Measurements from ENCODE around the gene IRX4. TPM values are rescaled to one million over a fixed set of nuclear protein-coding genes. Genes with fewer than 3 reads are reported as not detected.

IRX4 gene
- total and polyA plus RNA-seq, 8 donors: 14.8 TPM; not detected in 7

DNA sequence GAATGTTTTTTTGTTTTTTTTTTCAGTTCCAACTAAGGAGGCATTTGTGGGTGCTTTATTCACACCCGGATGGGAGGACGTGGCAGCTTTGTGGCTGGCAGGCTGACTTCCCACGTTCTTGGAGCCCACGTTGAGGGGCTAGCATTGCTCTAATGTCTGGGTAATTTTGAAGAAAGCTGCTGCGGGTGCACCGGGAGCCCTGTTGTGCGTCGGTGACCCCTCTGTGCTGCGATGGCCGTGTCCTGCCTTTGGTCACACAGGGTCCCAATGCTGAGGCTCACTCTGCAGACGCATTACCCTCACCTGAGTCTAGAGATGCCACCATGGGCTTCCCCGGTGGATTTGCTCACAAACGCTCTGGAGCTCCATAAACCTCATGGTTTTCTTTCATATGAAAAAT, 47.3 kb downstream of the IRX4 start:
- peaks cover 0 to 73% (median 7%) of the 10 kb centered on the region in 3 donors for H3K27me3 ChIP-seq
- no peaks in the 10 kb centered on the region for H3K36me3 ChIP-seq
- DNase-seq: no peak
- H3K27ac ChIP-seq: no peak overlapping the region
- WGBS, 5 donors: 77 to 83% (median 80%) methylated on average over 13 of the region's 13 CpGs
- no peaks in the 10 kb centered on the region for H3K9me3 ChIP-seq
- intact Hi-C loops (cut with DNase I; ENCODE audit: low total_unique reads): no loop called here
- H3K4me1 ChIP-seq: no peaks in the 10 kb centered on the region
- TF ChIP-seq POLR2A (IDR thresholded peaks at IDR 0.05) (no peak), POLR2AphosphoS5 (IDR thresholded peaks at IDR 0.05) (no peak), EP300 (IDR thresholded peaks at IDR 0.05) (no peak)
- TF ChIP-seq, protein P1, sequence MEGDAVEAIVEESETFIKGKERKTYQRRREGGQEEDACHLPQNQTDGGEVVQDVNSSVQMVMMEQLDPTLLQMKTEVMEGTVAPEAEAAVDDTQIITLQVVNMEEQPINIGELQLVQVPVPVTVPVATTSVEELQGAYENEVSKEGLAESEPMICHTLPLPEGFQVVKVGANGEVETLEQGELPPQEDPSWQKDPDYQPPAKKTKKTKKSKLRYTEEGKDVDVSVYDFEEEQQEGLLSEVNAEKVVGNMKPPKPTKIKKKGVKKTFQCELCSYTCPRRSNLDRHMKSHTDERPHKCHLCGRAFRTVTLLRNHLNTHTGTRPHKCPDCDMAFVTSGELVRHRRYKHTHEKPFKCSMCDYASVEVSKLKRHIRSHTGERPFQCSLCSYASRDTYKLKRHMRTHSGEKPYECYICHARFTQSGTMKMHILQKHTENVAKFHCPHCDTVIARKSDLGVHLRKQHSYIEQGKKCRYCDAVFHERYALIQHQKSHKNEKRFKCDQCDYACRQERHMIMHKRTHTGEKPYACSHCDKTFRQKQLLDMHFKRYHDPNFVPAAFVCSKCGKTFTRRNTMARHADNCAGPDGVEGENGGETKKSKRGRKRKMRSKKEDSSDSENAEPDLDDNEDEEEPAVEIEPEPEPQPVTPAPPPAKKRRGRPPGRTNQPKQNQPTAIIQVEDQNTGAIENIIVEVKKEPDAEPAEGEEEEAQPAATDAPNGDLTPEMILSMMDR (IDR thresholded peaks at IDR 0.05): no peak
- H3K4me3 ChIP-seq: no peak overlapping the region

DNA sequence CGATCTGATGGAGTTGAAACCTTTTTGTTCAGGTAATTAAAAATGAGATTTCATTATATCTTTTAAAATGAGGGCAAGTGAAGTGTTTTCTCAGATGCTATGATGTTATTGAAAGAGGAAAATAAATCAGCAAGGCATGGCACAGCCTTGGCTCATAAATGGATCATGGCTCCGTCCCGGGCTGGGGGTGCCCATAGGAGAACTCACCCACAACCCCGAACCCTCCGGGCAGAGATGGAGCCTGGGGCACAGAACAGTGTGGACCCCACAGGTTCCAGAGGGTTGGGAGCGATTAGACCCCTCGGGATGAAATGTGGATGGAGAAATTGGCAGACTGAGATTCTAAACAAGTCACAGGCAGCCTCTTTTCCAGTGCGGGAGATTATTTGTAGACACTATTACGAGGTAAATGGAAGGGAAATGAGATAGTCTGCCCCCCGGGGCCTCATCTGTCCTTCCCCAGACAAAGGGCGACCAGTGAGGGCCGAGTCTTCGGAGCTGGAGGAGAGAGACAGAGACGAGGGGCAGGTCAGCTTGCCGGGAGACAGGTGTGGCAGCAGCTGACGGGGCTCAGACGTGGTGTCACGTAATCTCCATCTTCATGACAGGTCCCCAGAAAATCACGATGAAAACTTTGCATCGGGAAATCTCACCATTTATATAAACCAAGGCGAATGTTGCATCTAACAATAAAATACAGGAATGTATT, 47.9 kb downstream of the IRX4 start:
- WGBS, 5 donors: 47 to 53% (median 52%) methylated on average over 21 of the region's 21 CpGs
- no peak for DNase-seq
- Histone ChIP-seq H3K4me3 (no peak overlapping the region), H3K4me1 (no peaks in the 10 kb centered on the region), H3K27me3 (peaks cover 0 to 68% (median 1%) of the 10 kb centered on the region in 3 donors), H3K9me3 (no peaks in the 10 kb centered on the region), H3K27ac (no peak overlapping the region), H3K36me3 (peaks cover 0 to 2% (median under 1%) of the 10 kb centered on the region in 4 donors)
- TF ChIP-seq EP300 (IDR thresholded peaks at IDR 0.05): no peak
- no peak for TF ChIP-seq POLR2AphosphoS5 (IDR thresholded peaks at IDR 0.05)
- TF ChIP-seq, protein P1 (IDR thresholded peaks at IDR 0.05): no peak
- TF ChIP-seq POLR2A (IDR thresholded peaks at IDR 0.05): no peak
- intact Hi-C loops (cut with DNase I; ENCODE audit: low total_unique reads): no loop called here

DNA sequence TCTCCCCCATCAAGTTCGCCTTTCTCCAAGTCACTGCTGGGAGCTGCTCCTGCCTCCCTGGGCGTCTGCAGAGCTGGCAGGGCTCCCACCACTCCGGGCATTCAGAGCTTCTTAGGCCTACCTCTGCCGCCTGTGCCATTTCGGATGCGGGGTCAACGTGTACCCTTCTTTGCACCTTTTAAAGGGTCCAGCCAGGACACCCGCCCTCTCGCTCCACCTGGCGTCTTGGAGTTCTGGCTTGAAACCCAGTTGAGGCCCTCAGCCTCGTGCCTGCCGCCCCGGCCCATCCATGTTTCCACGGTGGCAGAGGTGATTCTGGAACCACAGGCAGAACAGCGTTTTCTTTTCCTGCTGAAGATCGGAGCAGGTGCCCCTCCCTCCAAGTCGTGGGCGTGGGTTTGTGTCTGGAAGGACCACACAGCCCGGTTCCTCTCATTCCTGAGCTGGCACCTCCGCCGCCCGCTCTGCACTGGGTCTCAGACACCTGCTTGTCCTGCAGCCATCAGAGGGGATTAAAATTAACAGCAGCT, 48.6 kb downstream of the IRX4 start:
- peaks cover 0 to 10% (median 2%) of the 10 kb centered on the region in 4 donors for H3K36me3 ChIP-seq
- H3K27me3 ChIP-seq: peaks cover 0 to 60% (median 0%) of the 10 kb centered on the region in 3 donors
- H3K4me3 ChIP-seq: no peak overlapping the region
- H3K4me1 ChIP-seq: no peaks in the 10 kb centered on the region
- no peak for DNase-seq
- no peak overlapping the region for H3K27ac ChIP-seq
- H3K9me3 ChIP-seq: no peaks in the 10 kb centered on the region
- WGBS, 5 donors: 73 to 81% (median 74%) methylated on average over 22 of the region's 22 CpGs
- intact Hi-C loops (cut with DNase I; ENCODE audit: low total_unique reads): no loop called here
- TF ChIP-seq POLR2A (IDR thresholded peaks at IDR 0.05): no peak
- TF ChIP-seq, protein P1 (IDR thresholded peaks at IDR 0.05): no peak
- no peak for TF ChIP-seq POLR2AphosphoS5 (IDR thresholded peaks at IDR 0.05)
- TF ChIP-seq EP300 (IDR thresholded peaks at IDR 0.05): no peak

DNA sequence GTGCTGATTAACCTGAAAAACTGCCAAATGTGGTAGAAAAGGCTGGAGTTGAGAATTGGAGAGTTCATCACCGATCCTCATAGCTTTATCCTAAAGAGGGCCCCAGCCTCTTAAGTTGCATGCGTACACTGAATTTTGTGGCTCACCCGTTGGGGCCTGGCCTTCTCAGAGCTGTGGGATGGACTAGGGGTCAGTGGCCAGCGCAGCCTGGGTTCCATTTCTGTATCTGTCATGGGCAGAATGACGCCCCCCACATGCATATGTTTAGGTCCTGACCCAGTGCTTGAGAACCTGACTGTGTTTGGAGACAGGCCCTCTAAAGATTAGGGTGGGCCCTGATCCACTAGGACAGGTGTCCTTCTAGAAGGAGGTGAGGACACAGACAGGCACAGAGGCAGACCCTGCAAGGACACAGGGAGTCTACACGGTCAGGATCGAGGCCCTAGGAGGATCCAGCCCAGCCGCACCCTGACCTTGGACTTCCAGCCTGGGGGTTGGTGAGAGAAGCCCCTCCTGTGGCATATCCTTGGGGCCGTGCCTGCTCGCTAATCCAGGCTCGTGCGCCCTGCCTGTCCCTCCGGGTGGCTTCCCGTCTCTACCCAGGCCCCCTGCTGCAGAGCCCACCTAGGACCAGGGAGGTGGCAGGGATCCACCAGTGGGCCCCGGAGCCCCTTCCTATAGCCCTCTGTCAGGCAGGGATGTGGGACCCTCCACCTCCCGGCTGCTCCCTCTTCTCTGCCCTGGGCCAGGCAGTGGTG, 49.3 kb downstream of the IRX4 start:
- H3K9me3 ChIP-seq: no peaks in the 10 kb centered on the region
- no peak overlapping the region for H3K4me3 ChIP-seq
- H3K36me3 ChIP-seq: peaks cover 0 to 10% (median 2%) of the 10 kb centered on the region in 4 donors
- intact Hi-C loops (cut with DNase I; ENCODE audit: low total_unique reads): no loop called here
- H3K27ac ChIP-seq: no peak overlapping the region
- H3K27me3 ChIP-seq: peaks cover 0 to 55% (median 0%) of the 10 kb centered on the region in 3 donors
- WGBS, 5 donors: 74 to 88% (median 82%) methylated on average over 11 to 16 of the region's 16 CpGs
- DNase-seq: no peak
- H3K4me1 ChIP-seq: no peaks in the 10 kb centered on the region
- TF ChIP-seq, protein P1 (IDR thresholded peaks at IDR 0.05): no peak
- TF ChIP-seq POLR2A (IDR thresholded peaks at IDR 0.05) (no peak), EP300 (IDR thresholded peaks at IDR 0.05) (no peak), POLR2AphosphoS5 (IDR thresholded peaks at IDR 0.05) (no peak)
